Measurements from ENCODE around the gene ADIRF.

The ADIRF gene

GRCh38 chr10:86954681-86955500 is 13.4 kb upstream of the ADIRF start:
- no peak overlapping the region for H3K4me3 ChIP-seq (ENCODE audit: control insufficient read depth, low read depth, low read length)
- no peak for DNase-seq (ENCODE audit: low read depth)
- no peak for TF ChIP-seq CTCF (conservative IDR thresholded peaks at IDR 0.05; ENCODE audit: control insufficient read depth, insufficient read depth, low read depth, low read length)

DNA sequence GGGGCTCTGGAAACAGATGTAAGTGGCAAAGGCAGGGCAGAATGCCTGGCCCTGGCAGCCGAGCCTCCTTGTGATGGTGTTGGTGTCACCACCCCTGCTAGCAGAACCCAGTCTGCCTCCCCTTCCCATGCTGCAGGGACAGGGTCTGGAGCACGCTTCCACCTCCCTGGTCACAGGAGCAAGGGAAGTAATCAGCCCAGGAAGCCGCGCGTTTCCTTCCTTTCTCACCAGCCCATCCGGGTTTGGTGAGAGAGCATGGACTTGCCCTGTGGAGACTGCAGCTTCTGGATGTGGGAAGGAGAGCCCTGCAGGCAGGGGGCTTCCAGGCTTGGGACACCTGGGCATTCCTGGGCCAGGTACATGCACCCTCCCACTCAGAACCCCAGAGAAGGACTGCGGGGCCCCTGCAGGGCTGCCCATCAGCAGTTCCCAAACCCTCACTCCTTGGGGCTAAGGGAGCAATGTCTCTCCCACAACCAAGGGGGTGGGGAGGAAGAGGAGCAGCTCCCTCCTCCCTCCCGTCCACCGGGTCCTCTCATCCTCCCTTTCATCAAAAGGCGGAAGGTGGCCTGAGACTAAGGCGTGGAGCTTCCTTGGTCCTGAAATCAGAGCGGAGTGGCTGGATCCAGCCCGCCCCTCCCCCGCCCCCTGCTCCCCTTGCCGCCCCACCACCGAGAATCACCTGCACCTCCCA is 12.6 kb upstream of the ADIRF start:
- TF ChIP-seq CTCF (conservative IDR thresholded peaks at IDR 0.05; ENCODE audit: control insufficient read depth, insufficient read depth, low read depth, low read length), result no peak
- no peak for DNase-seq (ENCODE audit: low read depth)
- no peak overlapping the region for H3K4me3 ChIP-seq (ENCODE audit: control insufficient read depth, low read depth, low read length)

DNA sequence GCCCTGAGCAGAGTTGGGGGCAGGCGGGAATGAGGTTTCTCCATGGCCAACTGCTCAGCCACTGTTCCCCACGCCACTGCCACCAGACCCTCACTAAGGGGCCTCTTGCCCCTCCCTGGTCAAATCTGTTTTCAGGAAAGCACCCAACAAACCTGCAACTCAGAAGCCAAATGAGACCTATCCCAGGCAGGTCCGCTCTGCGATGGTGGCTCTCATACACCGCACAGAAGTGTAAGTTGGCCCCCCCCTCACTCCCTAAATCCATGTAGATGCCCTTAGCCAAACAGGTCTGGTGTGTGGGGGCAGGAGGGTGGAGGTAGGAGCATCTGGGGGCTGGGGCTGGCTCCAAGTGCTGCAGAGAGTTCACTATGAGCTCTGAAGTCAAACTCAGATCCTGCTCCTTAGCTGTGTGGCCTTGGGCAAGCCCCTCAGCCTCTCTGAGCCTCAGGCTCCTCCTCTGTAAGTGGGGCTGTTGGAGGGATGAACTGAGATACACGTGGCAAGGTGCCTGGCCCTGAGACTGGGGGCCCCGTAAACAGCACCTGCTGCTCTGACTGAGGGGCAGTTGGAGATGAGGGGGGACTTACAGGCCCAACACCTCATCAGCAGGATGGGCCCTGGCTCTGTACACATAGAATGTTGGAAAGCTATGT is 12.0 kb upstream of the ADIRF start:
- no peak overlapping the region for H3K4me3 ChIP-seq (ENCODE audit: control insufficient read depth, low read depth, low read length)
- no peak for TF ChIP-seq CTCF (conservative IDR thresholded peaks at IDR 0.05; ENCODE audit: control insufficient read depth, insufficient read depth, low read depth, low read length)
- DNase-seq (ENCODE audit: low read depth), result no peak

- DNase-seq (ENCODE audit: low read depth), result no peak
- TF ChIP-seq CTCF (conservative IDR thresholded peaks at IDR 0.05; ENCODE audit: control insufficient read depth, insufficient read depth, low read depth, low read length), result no peak
- no peak overlapping the region for H3K4me3 ChIP-seq (ENCODE audit: control insufficient read depth, low read depth, low read length)
These were observed 11.3 kb upstream of the ADIRF start for GRCh38 chr10:86956848-86957448.

DNA sequence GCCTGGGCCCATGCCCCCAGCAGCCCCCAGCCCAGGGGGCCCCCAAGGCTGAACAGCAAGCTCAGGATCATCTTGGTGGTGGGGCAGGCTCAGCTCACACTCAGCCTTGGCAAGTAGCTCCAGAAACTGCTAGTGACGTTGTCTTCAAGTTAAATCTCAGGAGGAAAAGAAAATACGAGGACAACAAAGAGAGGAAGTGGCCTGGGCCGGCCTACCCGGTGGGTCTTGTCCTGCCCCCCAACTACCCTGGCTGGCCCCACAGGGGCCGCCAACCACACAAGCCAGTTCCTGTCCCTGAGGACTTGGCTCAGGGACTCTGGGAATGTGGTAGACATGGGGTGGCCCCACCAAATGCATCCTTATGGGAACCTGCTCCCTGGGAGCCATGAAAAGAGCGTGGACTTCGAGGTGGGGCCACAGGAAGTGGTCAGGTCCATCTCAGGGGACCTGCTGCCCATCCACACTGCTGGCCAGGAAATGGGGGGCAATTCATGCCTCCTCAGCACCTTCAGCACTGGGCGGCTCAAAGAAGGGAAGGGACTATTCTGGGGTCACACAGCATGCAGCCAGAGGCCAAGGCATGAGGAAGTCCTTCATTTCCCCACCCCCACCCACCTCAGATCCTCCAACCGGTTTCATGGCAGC is 10.7 kb upstream of the ADIRF start, which contains the start of gene MMRN2:
MMRN2 (minus strand) TSS at position 145 of the 645 bp plus-strand sequence; CDS start at position 71, 74 bp downstream.
- no peak for DNase-seq (ENCODE audit: low read depth)
- no peak for TF ChIP-seq CTCF (conservative IDR thresholded peaks at IDR 0.05; ENCODE audit: control insufficient read depth, insufficient read depth, low read depth, low read length)
- no peak within 1 kb of the TSS for H3K4me3 ChIP-seq (ENCODE audit: control insufficient read depth, low read depth, low read length)

Measured in fibroblast of mammary gland (primary cell).